Keratinocyte (primary cell): ENCODE data around the gene KRTAP2-3. TPM values are rescaled to one million over a fixed set of nuclear protein-coding genes. Genes with fewer than 3 reads are reported as not detected.
"Not testable (repeated sequence)": the region's sequence is repeated elsewhere in the genome, so short reads cannot be mapped to it uniquely, and the experiment has no call there.

Experiments used
- DNase-seq: peaks from one replicate; pipeline ENCODE4 v3.0.0-alpha.2; 2011; ENCODE audit warnings: low read depth, missing footprints, low spot score
- FAIRE-seq: peaks from 2 replicates; lab custom pipeline; 2011; peaks lifted over from hg19 to GRCh38; lab: Jason Lieb, UNC
- H2AFZ ChIP-seq: 2 replicates; pipeline ENCODE4 v1.6.0; 2012; ENCODE audit warnings: low read length, control low read depth, inconsistent platforms; ENCODE audit not compliant: control insufficient read depth
- H3K27ac ChIP-seq: 2 replicates; pipeline ENCODE4 v1.5.1; 2011; ENCODE audit warnings: low read length; ENCODE audit not compliant: control insufficient read depth, insufficient read depth
- H3K27me3 ChIP-seq: 3 replicates; pipeline ENCODE4 v1.6.0; 2011; ENCODE audit warnings: low read length; ENCODE audit not compliant: control insufficient read depth, insufficient read depth; ENCODE audit errors: extremely low read depth
- H3K36me3 ChIP-seq, 2 experiments: 2 replicates in 1 of 2; 3 replicates in 1 of 2; pipeline ENCODE4 v1.5.1; 2011; ENCODE audit warnings: low read length in 2 of 2, mild to moderate bottlenecking in 1 of 2; ENCODE audit not compliant: control insufficient read depth in 2 of 2, insufficient read depth in 2 of 2; ENCODE audit errors: extremely low read depth in 1 of 2
- H3K4me1 ChIP-seq: 3 replicates; pipeline ENCODE4 v1.5.1; 2011; ENCODE audit warnings: low read length; ENCODE audit not compliant: control insufficient read depth, insufficient read depth; ENCODE audit errors: extremely low read depth
- H3K4me2 ChIP-seq: 3 replicates; pipeline ENCODE4 v1.6.0; 2011; ENCODE audit warnings: low read depth, low read length; ENCODE audit not compliant: control insufficient read depth, insufficient read depth; ENCODE audit errors: extremely low read depth
- H3K4me3 ChIP-seq, 3 experiments: fragments of 200-600 bp in 1 of 3; sonication (generic) in 1 of 3; 2 replicates in 2 of 3; 3 replicates in 1 of 3; pipeline ENCODE4 v1.5.1; 2011 to 2016; ENCODE audit warnings: low read length in 3 of 3, mild to moderate bottlenecking in 3 of 3, control low read depth in 2 of 3, inconsistent platforms in 1 of 3, low read depth in 1 of 3, mixed read lengths in 1 of 3, mixed run types in 1 of 3, moderate library complexity in 1 of 3; ENCODE audit not compliant: control insufficient read depth in 2 of 3, insufficient read depth in 2 of 3; ENCODE audit errors: extremely low read depth in 1 of 3
- H3K79me2 ChIP-seq: 2 replicates; pipeline ENCODE4 v1.6.0; 2012; ENCODE audit warnings: low read length; ENCODE audit not compliant: control insufficient read depth, insufficient read depth
- H3K9ac ChIP-seq: 3 replicates; pipeline ENCODE4 v1.6.0; 2011; ENCODE audit warnings: low read length; ENCODE audit not compliant: control insufficient read depth, insufficient read depth; ENCODE audit errors: extremely low read depth
- H3K9me1 ChIP-seq: 3 replicates; pipeline ENCODE4 v1.6.0; 2011; ENCODE audit warnings: low read length; ENCODE audit not compliant: control insufficient read depth, insufficient read depth; ENCODE audit errors: extremely low read depth
- H3K9me3 ChIP-seq: 2 replicates; pipeline ENCODE4 v1.5.1; 2012; ENCODE audit warnings: low read depth, low read length; ENCODE audit not compliant: control insufficient read depth
- H4K20me1 ChIP-seq: 3 replicates; pipeline ENCODE4 v1.6.0; 2011; ENCODE audit warnings: low read length; ENCODE audit not compliant: control insufficient read depth, insufficient read depth; ENCODE audit errors: extremely low read depth
- CTCF ChIP-seq, 3 experiments: IDR thresholded peaks in 1 of 3; conservative IDR thresholded peaks in 1 of 3; optimal IDR thresholded peaks in 1 of 3; 2 replicates in 2 of 3; 3 replicates in 1 of 3; pipeline versions ENCODE3 to v1.5.1; 2011; ENCODE audit warnings: low read length in 3 of 3, mild to moderate bottlenecking in 3 of 3, moderate library complexity in 2 of 3, control low read depth in 1 of 3, inconsistent platforms in 1 of 3; ENCODE audit not compliant: insufficient read depth in 2 of 3; ENCODE audit errors: extremely low read depth in 1 of 3
- EZH2 ChIP-seq: IDR thresholded peaks from one replicate; pipeline ENCODE4 v1.6.1; 2012; ENCODE audit warnings: inconsistent platforms, mild to moderate bottlenecking, low read length, moderate library complexity
- dilution Hi-C: fragments of 300-500 bp; cut with MboI; formaldehyde crosslinking; loops from one replicate; pipeline ENCODE4 v1.7.0; 2020; ENCODE audit warnings: low sequenced_read_pairs; ENCODE audit not compliant: extremely low pct_ligation_motif_present
- polyA minus RNA-seq, 3 experiments: library from RNA; depleted of rRNA, polyadenylated mRNA; stranded (reverse); fragments of >200 nt; gene quantifications; 1 replicate in 1 of 3; 2 replicates in 1 of 3; 3 replicates in 1 of 3; pipeline ENCODE4 v1.2.3, GENCODE V29; 2011
- polyA plus RNA-seq, 5 experiments: library from polyadenylated mRNA; depleted of rRNA in 3 of 5; stranded (reverse) in 3 of 5; stranded (forward) in 1 of 5; unstranded in 1 of 5; fragments of >200 nt; gene quantifications; 1 replicate in 1 of 5; 2 replicates in 3 of 5; 3 replicates in 1 of 5; pipeline versions ENCODE4 v1.2.1 to v1.2.3, GENCODE V29; 2011 to 2012; ENCODE audit warnings: missing spikeins in 2 of 5, low read depth in 1 of 5, low replicate concordance in 1 of 5

Gene KRTAP2-3
- 8.4 to 21.3 TPM (median 9.0 TPM) in 3 replicates for polyA plus RNA-seq
- polyA plus RNA-seq (2011; ENCODE audit: low read depth), result 32.3 TPM
- 29.1 and 44.9 TPM in 2 replicates for polyA plus RNA-seq (2011; cell fraction: cytosol; rRNA removed)
- polyA plus RNA-seq (2011; cell fraction: nucleus; rRNA removed), result 67.5 and 104 TPM in 2 replicates
- polyA plus RNA-seq (2012; ENCODE audit: low replicate concordance), result 38.0 and 95.4 TPM in 2 replicates
- 3.1 to 12.2 TPM (median 3.8 TPM) in 3 replicates for polyA minus RNA-seq
- polyA minus RNA-seq (2011; cell fraction: cytosol; rRNA and poly(A)+ RNA removed), result 73.3 TPM
- 13.1 and 15.8 TPM in 2 replicates for polyA minus RNA-seq (2011; cell fraction: nucleus; rRNA and poly(A)+ RNA removed)

- Histone ChIP-seq H3K9me3 (no peaks in the 10 kb centered on the region), H3K27ac (peak within 1 kb of the TSS; percentile 51)
- dilution Hi-C loops, result no loop called here
Observed at GRCh38 chr17:41060052-41060604, at the start of gene KRTAP2-3. Gene KRTAP2-3 (minus strand): TSS chr17:41060114. CDS start chr17:41060050, 64 bp downstream.

GRCh38 chr17:41108728-41109386, 48.9 kb upstream of the KRTAP2-3 start:
- H3K4me2 ChIP-seq, H3K9me1 ChIP-seq, H4K20me1 ChIP-seq, DNase-seq, H3K9me3 ChIP-seq, dilution Hi-C loops, H3K79me2 ChIP-seq, H3K4me3 ChIP-seq, FAIRE-seq, H3K9ac ChIP-seq, H3K36me3 ChIP-seq, H2AFZ ChIP-seq, H3K27me3 ChIP-seq, H3K27ac ChIP-seq: not testable (repeated sequence)
- peaks cover 10% of the 10 kb centered on the region for H3K4me1 ChIP-seq

More at GRCh38 chr17:41060052-41060604, at the start of gene KRTAP2-3:
- H3K79me2 ChIP-seq, result no peaks in the 10 kb centered on the region
- H3K4me3 ChIP-seq, result no peak within 1 kb of the TSS
- H3K27me3 ChIP-seq, result no peaks in the 10 kb centered on the region
- H3K9ac ChIP-seq, result no peak within 1 kb of the TSS
- H2AFZ ChIP-seq, result no peak within 1 kb of the TSS
- no peaks in the 10 kb centered on the region for H3K9me1 ChIP-seq
- DNase-seq (peak; percentile 94), FAIRE-seq (peak; percentile 98)
- no peaks in the 10 kb centered on the region for H4K20me1 ChIP-seq
- peaks cover 32% of the 10 kb centered on the region for H3K4me1 ChIP-seq
- peak within 1 kb of the TSS; percentile 29 for H3K4me2 ChIP-seq
- no peaks in the 10 kb centered on the region for H3K36me3 ChIP-seq
- TF ChIP-seq EZH2 (no peak), CTCF (optimal IDR thresholded peaks at IDR 0.05 in 1 of 3, IDR thresholded peaks at IDR 0.05 in 1 of 3, conservative IDR thresholded peaks at IDR 0.05 in 1 of 3; ENCODE audit: extremely low read depth in 1 of 3, insufficient read depth in 2 of 3, low read length in 3 of 3) (no peak)
